Embryonic facial prominence (tissue), 1 donor: ENCODE measurements around the gene F11R.
"Not testable (repeated sequence)": the region's sequence is repeated elsewhere in the genome, so short reads cannot be mapped to it uniquely, and the experiment has no call there.

Source experiments
- DNase-seq: peaks from one replicate; pipeline ENCODE4 v3.0.0-alpha.2; 2016; ENCODE audit errors: extremely low spot score

F11R gene

GRCh38 chr1:160971618-160972056 lies 49.3 kb downstream of the F11R start:
- DNase-seq = no peak

GRCh38 chr1:160963521-160963920 lies 57.4 kb downstream of the F11R start:
- no peak for DNase-seq

GRCh38 chr1:160961419-160961818 lies 59.5 kb downstream of the F11R start:
- DNase-seq = no peak

- DNase-seq = no peak
Measured at GRCh38 chr1:160956966-160957365, 64.0 kb downstream of the F11R start.

GRCh38 chr1:160954158-160955104 lies 66.5 kb downstream of the F11R start, which contains the start of gene ITLN2:
ITLN2 (minus strand) TSS chr1:160954809; CDS start chr1:160954741, 68 bp downstream.
- DNase-seq = no peak

GRCh38 chr1:160953030-160953429 lies 67.9 kb downstream of the F11R start:
- DNase-seq = no peak

- no peak for DNase-seq
Measured at GRCh38 chr1:160952129-160952510, 68.8 kb downstream of the F11R start.

GRCh38 chr1:160951443-160952128 lies 69.4 kb downstream of the F11R start:
- no peak for DNase-seq

GRCh38 chr1:160950657-160951056 lies 70.3 kb downstream of the F11R start:
- no peak for DNase-seq

GRCh38 chr1:160949881-160950280 lies 71.1 kb downstream of the F11R start:
- no peak for DNase-seq

GRCh38 chr1:160949216-160949880 lies 71.6 kb downstream of the F11R start:
- DNase-seq = not testable (repeated sequence)

GRCh38 chr1:160947174-160947759 lies 73.7 kb downstream of the F11R start:
- not testable (repeated sequence) for DNase-seq

GRCh38 chr1:160945881-160946280 lies 75.1 kb downstream of the F11R start:
- DNase-seq = not testable (repeated sequence)
